NCI-H2196 (cell line): ENCODE measurements around the gene MYOD1.

Experiments
- DNase-seq: peaks from one replicate; lab custom pipeline; 2025; ENCODE audit not compliant: unreplicated experiment; lab: John Stamatoyannopoulos, UW

Gene MYOD1

DNA sequence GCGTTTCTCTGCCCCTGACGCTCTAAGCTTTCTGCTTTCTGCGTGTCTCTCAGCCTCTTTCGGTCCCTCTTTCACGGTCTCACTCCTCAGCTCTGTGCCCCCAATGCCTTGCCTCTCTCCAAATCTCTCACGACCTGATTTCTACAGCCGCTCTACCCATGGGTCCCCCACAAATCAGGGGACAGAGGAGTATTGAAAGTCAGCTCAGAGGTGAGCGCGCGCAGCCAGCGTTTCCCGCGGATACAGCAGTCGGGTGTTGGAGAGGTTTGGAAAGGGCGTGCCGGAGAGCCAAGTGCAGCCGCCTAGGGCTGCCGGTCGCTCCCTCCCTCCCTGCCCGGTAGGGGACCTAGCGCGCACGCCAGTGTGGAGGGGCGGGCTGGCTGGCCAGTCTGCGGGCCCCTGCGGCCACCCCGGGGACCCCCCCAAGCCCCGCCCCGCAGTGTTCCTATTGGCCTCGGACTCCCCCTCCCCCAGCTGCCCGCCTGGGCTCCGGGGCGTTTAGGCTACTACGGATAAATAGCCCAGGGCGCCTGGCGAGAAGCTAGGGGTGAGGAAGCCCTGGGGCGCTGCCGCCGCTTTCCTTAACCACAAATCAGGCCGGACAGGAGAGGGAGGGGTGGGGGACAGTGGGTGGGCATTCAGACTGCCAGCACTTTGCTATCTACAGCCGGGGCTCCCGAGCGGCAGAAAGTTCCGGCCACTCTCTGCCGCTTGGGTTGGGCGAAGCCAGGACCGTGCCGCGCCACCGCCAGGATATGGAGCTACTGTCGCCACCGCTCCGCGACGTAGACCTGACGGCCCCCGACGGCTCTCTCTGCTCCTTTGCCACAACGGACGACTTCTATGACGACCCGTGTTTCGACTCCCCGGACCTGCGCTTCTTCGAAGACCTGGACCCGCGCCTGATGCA lies at the start of gene MYOD1:
MYOD1 (plus strand) TSS at position 544 of the 910 bp plus-strand sequence; CDS start at position 756, 212 bp downstream.
- peak; percentile 51 for DNase-seq

DNA sequence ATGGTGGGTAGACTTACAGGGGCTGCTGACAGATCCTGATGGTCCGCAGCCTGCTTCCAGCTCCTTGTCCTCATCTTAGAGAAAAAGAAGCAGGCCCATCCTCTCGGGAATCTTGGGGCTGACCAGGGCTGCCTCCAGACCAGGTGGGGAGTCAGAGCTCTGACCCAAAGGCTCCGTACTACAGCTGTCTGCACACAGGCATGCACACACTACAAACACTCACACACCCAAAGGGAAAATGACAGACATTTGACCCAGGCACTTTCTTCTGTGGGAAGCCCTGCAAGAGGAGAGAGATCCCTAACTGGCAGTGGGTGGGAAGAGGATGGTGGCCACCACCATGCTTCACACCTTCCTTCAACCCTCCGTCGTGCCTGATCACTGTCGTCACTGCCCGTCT lies 46.9 kb upstream of the MYOD1 start:
- no peak for DNase-seq

DNA sequence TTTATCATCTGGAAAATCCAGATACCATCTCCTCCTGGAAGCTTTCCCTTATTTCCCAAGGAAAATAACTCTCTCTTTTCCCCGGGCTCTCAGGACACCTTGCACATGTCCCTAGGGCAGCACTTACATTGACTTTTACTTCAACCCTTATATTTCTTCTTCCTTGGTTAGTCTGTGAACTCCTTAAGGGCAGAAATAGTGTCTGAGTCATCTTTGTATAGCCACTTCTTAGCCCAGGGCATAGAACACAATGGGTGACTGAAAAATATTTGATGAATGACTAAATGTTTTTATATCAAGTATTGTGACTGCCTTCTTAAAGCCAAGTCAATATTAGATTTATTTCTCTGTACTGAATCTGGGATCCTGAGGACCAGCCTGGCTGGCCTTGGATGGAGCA lies 45.4 kb upstream of the MYOD1 start:
- DNase-seq = no peak

DNA sequence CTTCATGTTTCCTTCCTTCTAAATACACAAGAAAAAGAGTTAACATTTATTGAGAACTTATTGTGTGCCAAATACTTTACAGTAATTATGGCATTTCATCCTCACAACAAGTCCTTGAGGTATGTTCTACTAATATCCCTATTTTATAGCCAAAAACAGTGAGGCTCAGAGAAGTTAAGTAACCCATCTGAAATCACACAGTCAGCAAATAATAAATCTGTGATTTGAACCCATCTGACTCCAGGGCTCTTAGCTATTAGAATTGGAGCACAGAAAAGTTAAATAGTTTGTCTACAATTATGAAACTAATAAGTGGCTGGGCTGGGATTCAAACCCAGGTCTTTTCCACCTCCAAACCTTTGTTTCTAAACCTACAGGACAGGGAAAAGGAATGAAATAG lies 36.5 kb upstream of the MYOD1 start:
- no peak for DNase-seq

- DNase-seq = peak; percentile 54
Measured at GRCh38 chr11:17683377-17684161, 35.8 kb upstream of the MYOD1 start.

DNA sequence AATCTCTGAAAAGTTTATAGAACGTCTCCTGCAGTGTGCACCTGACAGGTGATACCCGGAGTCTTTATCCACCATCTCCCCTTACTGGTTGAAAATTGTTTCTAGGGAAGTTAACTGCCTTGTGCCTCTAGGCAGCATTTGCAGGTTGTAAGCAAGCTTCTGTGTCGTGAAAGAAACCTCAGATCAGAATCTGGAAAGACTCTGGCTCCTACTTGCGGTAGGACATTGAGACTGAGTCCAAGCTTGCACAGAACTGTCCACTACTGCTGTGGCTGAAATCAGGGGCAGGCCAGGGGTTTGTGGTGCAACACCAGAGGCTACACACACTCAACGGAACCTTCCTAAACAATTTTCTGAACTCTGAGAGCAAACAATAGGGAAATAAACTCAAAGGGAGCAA lies 34.8 kb upstream of the MYOD1 start:
- DNase-seq = no peak

DNA sequence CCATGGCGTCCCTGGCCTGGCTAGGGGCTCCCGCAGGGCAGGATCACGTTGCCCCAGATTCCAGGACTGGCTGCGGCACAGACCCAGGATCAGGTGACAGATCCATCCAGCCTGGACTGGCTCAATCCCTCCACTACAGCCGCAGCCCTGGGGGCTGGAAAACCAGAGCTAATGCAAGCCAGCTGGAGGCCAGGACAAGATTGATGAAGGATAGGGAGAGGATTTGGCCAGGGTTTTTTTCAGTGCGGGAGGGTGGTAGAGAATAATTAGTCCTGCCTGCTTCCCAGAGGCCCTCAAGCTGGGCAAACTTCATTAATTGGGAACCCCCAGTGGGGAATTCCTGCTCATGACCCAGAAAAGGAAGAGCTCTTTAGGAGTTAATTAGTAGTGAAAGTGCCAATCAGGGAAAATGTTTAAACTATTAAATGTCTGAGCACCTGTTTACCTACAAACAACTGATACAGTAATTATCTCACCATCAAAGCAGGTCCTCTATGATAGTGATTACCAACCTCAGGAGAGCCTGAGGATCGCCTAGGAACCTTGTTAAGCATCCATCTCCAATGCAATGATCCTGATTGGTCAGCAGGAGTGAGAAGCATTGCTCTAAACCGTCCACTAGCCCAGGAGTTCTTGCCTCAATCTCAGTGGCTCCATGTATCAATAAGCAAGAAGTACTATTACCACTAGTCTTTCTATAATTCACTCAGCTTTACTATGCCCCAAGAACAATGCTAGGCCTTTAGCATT lies 33.0 kb upstream of the MYOD1 start:
- no peak for DNase-seq

- no peak for DNase-seq
Measured at GRCh38 chr11:17687946-17688670, 31.3 kb upstream of the MYOD1 start.

GRCh38 chr11:17691550-17691949 lies 27.8 kb upstream of the MYOD1 start:
- DNase-seq = no peak

GRCh38 chr11:17691976-17692375 lies 27.4 kb upstream of the MYOD1 start:
- DNase-seq = no peak

GRCh38 chr11:17692931-17693330 lies 26.4 kb upstream of the MYOD1 start:
- DNase-seq = no peak

DNA sequence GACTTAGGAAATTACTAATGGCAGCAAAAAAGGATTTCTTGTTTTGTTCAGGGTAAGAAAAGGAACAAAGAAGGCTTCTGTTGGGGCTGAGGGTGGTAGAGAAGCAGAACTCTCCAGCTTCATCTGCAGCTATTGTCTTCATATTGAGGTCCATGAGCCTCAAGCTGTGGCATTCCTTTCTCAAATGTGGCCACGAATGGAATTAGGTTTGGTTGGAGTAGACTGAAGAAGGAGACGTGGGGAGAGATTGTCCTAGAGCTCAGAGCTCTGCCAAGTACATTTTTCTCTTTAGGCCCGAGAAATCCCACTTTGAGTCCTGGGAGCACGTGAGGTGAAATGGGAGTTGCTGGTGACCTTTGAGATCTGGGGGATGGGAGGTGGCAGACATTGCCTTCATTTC lies 25.8 kb upstream of the MYOD1 start:
- no peak for DNase-seq

DNA sequence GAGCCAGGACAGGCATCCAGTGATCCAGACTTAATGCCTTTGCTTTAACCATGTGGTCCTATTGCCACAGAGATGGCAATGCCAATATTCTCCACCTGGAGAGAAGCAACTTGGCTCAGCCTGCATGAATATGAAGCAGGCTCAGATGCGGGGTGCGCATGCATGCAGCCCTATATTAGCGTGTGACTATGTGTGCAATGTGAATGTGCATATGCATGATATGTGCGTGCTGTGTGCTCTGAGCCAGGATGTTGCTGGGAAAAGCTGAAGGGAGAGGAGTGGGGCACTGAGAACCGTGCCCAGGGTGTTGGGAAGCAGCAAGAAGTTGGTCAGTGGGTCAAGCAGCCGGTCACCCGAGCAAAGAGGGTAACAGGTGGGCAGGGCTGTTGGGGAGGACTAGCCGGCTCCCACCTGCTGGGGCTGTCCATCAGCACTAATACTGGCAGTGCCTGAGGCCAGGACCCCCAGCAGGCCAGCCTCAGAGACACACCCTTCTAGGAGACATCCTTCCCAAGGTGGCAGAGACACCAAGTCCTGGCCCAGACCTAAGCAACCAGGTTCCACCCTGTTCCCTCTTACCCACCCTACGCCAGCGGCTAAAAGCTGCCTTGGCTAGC lies 24.8 kb upstream of the MYOD1 start:
- no peak for DNase-seq

- DNase-seq = no peak
Measured at GRCh38 chr11:17695454-17696441, 23.6 kb upstream of the MYOD1 start.

- no peak for DNase-seq
Measured at GRCh38 chr11:17696741-17697140, 22.6 kb upstream of the MYOD1 start.

GRCh38 chr11:17697175-17697949 lies 22.0 kb upstream of the MYOD1 start:
- DNase-seq = no peak

DNA sequence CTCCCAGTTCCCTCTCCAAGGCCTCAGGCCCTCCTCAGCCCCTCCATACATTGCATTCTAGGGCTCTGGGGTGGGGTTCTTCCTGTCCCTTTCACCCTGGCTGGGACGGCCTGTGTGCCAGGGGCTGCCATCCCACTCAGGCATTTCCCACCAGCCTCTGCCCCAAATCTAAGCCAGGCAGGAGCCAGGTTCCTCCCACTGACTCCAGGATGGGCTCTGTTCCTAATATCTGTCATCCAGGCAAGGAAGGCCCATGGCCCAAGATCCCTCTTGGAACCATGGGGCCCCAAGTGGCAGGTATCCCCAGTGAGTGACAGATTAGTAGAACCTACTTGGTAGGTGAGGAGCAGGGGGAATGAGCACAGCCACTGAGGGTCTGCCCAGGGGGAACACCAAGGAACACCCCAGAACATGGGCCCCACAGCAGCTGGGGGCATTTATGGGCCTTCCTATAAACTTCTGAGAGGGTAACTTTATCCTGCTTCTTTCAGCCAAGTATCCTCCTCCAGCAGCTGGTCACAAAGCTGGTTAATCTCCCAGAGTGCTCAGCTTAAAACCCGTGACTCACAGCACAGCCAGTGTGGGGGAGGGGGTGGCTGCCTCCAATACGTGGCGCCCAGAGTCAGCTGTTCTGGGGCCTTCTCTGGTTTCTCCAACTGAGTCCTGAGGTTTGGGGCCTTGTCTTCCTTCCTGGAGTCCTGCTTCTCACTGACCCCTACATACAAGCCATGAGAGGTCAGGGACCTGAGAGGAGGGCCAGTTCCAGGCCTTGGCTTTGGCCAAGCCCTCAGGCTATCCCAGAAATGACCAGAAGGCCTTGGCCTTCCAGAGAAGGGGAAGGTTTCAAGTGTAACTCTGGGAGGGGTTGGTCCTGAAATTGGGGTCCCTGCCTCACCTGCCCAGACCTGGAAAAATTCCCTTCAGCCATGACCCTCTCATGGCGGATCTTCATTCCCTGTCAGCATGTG lies 19.9 kb upstream of the MYOD1 start:
- no peak for DNase-seq
